Right atrium auricular region (tissue), 2 donors: Measurements from ENCODE around the gene TLR3. TPM values are rescaled to one million over a fixed set of nuclear protein-coding genes. Genes with fewer than 3 reads are reported as not detected.
"Not testable (repeated sequence)": the region's sequence is repeated elsewhere in the genome, so short reads cannot be mapped to it uniquely, and the experiment has no call there.

Experiments used
- DNase-seq: peaks from one replicate; pipeline ENCODE4 v3.0.0-alpha.2; 2019; ENCODE audit warnings: low spot score
- H3K27ac ChIP-seq, 2 donors: fragments of 200-600 bp; sonication (generic); 1 replicate in 1 of 2; 2 replicates in 1 of 2; pipeline ENCODE4 v1.5.1; 2016 to 2019
- H3K27me3 ChIP-seq, 2 donors: fragments of 200-600 bp; sonication (generic); one replicate each; pipeline versions ENCODE4 v1.5.1 to v1.6.0; 2017 to 2019
- H3K36me3 ChIP-seq: fragments of 200-600 bp; sonication (generic); one replicate; pipeline ENCODE4 v1.5.1; 2016
- H3K4me1 ChIP-seq, 2 donors: fragments of 200-600 bp; sonication (generic); one replicate each; pipeline versions ENCODE4 v1.5.1 to v1.6.0; 2017 to 2019
- H3K4me3 ChIP-seq, 2 donors: fragments of 200-600 bp; sonication (generic); 1 replicate in 1 of 2; 2 replicates in 1 of 2; pipeline ENCODE4 v1.5.1; 2017 to 2019; ENCODE audit warnings: mild to moderate bottlenecking in 1 of 2, moderate library complexity in 1 of 2
- H3K9me3 ChIP-seq, 2 donors: fragments of 200-600 bp; sonication (generic); one replicate each; pipeline ENCODE4 v1.5.1; 2019
- total RNA-seq, 2 donors: library from RNA; depleted of rRNA; stranded (reverse); fragments of >200 nt; gene quantifications; one replicate each; pipeline ENCODE4 v1.1.0, GENCODE V29; 2016
- TF ChIP-seq, protein P1 (sequence below), 2 donors: fragments of 200-600 bp; sonication (generic); IDR thresholded peaks; one replicate each; pipeline ENCODE4 v1.5.1; 2019; ENCODE audit warnings: antibody characterized with exemption in 2 of 2

TLR3 gene
- total RNA-seq, 2 donors from 2014 or later = 3.0 to 3.5 TPM

DNA sequence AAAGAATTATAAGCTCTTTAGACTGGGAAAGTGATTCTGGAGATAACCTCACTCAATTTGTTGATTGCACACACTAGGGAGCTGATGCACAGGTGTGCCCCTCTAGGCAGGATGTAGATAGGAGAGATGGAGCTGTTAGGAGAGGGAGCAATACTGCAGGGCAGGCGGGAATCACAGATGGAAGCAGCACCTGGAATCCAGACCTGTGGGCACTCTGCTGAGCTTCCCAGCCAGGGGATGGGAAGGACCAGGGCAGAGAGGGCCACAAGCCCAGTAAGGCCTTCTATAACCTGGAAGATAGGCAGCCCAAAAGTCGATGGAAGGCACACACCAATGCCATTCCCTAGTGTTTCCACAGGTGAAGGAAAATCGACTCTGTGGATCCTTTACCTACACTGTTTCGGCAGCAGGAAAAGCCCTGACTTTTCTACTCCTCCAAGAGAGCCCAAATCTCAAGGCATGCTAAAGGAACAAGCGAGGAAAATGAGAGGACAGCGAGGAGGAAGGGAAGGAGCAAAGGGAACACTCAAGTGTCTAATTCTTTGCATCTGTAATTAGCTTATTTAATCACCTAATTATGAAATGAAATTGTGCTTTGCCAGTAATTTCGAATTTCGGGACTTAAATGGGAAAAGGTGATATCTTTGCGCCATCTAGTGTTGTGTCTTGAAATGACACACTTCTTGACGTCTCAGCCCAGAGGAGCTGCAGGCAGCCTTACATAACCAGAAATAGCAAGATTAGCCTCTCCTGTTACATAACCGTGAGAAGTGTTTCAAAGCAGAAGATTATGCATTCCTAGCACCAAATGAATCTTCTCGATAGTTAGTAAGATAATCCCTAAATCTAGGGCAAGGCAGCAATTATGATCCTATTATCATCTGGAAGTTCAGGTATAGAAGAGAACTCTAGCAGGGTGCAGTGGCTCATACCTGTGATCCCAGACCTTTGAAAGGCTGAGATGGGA is 31.0 kb upstream of the TLR3 start:
- no peak for DNase-seq
- H3K9me3 ChIP-seq = peaks cover 0 to 9% of the 10 kb centered on the region in 2 donors
- peaks cover 0 to 11% of the 10 kb centered on the region in 2 donors for H3K4me1 ChIP-seq
- no peaks in the 10 kb centered on the region for H3K27me3 ChIP-seq
- no peak overlapping the region for H3K4me3 ChIP-seq
- H3K36me3 ChIP-seq = no peaks in the 10 kb centered on the region
- TF ChIP-seq, protein P1, sequence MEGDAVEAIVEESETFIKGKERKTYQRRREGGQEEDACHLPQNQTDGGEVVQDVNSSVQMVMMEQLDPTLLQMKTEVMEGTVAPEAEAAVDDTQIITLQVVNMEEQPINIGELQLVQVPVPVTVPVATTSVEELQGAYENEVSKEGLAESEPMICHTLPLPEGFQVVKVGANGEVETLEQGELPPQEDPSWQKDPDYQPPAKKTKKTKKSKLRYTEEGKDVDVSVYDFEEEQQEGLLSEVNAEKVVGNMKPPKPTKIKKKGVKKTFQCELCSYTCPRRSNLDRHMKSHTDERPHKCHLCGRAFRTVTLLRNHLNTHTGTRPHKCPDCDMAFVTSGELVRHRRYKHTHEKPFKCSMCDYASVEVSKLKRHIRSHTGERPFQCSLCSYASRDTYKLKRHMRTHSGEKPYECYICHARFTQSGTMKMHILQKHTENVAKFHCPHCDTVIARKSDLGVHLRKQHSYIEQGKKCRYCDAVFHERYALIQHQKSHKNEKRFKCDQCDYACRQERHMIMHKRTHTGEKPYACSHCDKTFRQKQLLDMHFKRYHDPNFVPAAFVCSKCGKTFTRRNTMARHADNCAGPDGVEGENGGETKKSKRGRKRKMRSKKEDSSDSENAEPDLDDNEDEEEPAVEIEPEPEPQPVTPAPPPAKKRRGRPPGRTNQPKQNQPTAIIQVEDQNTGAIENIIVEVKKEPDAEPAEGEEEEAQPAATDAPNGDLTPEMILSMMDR (IDR thresholded peaks at IDR 0.05) = peak; percentile 61 to 79
- H3K27ac ChIP-seq = peak overlapping the region in 1 of 2 donors; percentile 29

DNA sequence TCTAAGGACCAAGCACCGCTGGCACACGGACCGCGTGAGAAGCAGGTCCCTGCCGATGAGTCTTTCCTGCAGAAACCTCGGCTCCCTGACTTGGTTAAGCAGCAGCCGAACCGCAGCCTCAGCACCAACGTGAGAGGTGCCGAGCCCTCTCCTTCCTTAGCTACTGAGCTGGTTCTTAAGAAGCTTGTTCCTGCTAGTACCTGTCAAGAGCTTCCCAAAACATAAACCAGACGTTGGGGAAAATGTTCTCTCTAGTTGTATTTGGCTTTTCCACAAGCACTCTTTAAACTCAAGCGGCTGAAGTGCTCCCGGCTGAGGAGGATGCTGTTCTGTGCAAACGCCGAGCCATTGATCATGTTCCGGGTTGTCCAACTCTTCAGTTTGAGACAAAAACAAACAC is 29.3 kb upstream of the TLR3 start:
- H3K9me3 ChIP-seq = peaks cover 0 to 6% of the 10 kb centered on the region in 2 donors
- no peaks in the 10 kb centered on the region for H3K27me3 ChIP-seq
- peaks cover 0 to 11% of the 10 kb centered on the region in 2 donors for H3K4me1 ChIP-seq
- no peak for DNase-seq
- no peak overlapping the region for H3K27ac ChIP-seq
- no peaks in the 10 kb centered on the region for H3K36me3 ChIP-seq
- H3K4me3 ChIP-seq = no peak overlapping the region
- TF ChIP-seq, protein P1 (IDR thresholded peaks at IDR 0.05) = no peak

DNA sequence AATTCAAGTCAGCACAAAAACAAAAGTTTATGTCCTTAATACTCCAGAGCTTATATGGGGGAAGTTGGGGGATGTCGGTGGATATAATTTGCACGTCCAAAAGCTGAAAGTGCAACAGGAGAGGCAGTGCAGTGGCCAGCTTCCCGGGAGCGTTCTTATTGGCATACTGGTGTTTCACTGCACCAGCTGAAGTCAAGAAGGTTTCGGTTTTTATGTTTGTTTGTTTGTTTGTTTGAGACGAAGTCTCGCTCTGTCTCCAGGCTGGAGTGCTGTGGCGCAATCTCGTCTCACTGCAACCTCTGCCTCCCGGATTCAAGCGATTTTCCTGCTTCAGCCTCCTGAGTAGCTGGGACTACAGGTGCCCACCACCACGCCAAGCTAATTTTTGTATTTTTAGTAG is 28.6 kb upstream of the TLR3 start:
- TF ChIP-seq, protein P1 (IDR thresholded peaks at IDR 0.05) = no peak
- no peak for DNase-seq
- Histone ChIP-seq H3K4me3 (no peak overlapping the region), H3K27me3 (no peaks in the 10 kb centered on the region), H3K9me3 (no peaks in the 10 kb centered on the region), H3K36me3 (no peaks in the 10 kb centered on the region), H3K27ac (no peak overlapping the region), H3K4me1 (peaks cover 0 to 11% of the 10 kb centered on the region in 2 donors)

DNA sequence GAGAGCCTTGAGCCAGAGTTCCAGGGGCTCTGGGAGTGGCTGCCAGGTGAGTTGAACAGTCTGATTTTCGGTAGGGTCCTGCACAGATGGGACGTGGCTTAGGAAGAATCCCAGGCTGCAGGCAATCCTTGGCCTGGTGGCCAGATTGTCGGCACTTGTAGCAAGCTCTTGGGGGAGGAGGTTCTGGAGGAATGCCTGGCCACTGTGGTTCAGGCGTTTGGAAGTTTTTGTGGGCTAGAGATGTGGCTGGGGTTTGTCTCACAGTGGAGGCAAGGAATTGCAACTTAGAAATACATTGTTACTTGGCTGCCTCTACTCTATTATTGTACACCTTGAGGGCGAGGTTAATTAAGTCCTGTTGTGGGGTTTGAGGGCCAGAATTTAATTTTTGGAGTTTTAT is 21.5 kb upstream of the TLR3 start:
- not testable (repeated sequence) for H3K4me3 ChIP-seq, H3K36me3 ChIP-seq, H3K27ac ChIP-seq, H3K9me3 ChIP-seq, H3K4me1 ChIP-seq, H3K27me3 ChIP-seq, DNase-seq

DNA sequence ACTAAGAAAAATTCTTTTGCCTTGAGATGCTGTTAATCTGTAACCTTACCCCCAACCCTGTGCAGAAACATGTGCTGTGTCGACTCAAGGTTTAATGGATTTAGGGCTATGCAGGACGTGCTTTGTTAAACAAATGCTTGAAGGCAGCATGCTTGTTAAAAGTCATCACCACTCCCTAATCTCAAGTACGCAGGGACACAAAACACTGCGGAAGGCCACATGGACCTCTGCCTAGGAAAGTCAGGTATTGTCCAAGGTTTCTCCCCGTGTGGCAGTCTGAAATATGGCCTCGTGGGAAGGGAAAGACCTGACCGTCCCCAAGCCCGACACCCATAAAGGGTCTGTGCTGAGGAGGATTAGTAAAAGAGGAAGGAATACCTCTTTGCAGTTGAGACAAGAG is 18.8 kb upstream of the TLR3 start:
- H3K4me3 ChIP-seq, H3K27me3 ChIP-seq, H3K27ac ChIP-seq, H3K9me3 ChIP-seq, DNase-seq, H3K36me3 ChIP-seq, H3K4me1 ChIP-seq: not testable (repeated sequence)

DNA sequence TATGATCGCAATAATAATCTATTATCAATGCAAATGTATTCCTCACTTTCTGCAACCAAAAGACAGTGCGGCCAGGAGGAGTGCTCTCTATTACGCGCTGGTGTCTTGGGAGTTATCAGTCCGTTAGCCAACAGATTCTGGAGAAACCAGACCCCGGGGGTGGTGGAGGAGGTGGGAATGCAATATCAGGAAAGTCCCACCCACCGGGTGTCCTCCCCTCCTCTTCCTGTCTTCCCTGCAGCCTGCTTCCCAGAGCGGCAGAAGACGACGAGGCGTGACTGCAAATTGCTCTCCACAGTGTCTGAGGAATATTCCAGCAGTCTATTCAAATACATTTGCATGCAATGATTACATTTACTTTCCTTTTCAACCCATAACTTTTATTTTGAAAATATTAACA is 17.9 kb upstream of the TLR3 start:
- Histone ChIP-seq H3K9me3 (no peaks in the 10 kb centered on the region), H3K27ac (no peak overlapping the region), H3K27me3 (no peaks in the 10 kb centered on the region), H3K4me1 (no peaks in the 10 kb centered on the region), H3K4me3 (no peak overlapping the region), H3K36me3 (no peaks in the 10 kb centered on the region)
- DNase-seq = no peak
- TF ChIP-seq, protein P1 (IDR thresholded peaks at IDR 0.05) = no peak
